ENCODE results near the gene CHI3L2.

The CHI3L2 gene

GRCh38 chr1:111220302-111220890, 7.1 kb upstream of the CHI3L2 start:
- DNase-seq (ENCODE audit: low read depth), result no peak

- DNase-seq (ENCODE audit: low read depth), result no peak
These were observed 6.3 kb upstream of the CHI3L2 start for GRCh38 chr1:111221276-111221632.

- no peak for DNase-seq (ENCODE audit: low read depth)
These were observed 5.8 kb upstream of the CHI3L2 start for GRCh38 chr1:111221633-111222291.

- DNase-seq (ENCODE audit: low read depth), result peak; percentile 55
These were observed 5.0 kb upstream of the CHI3L2 start for GRCh38 chr1:111222308-111223125.

GRCh38 chr1:111223126-111223685, 4.3 kb upstream of the CHI3L2 start:
- no peak for DNase-seq (ENCODE audit: low read depth)

- no peak for DNase-seq (ENCODE audit: low read depth)
These were observed 2.4 kb upstream of the CHI3L2 start for GRCh38 chr1:111225091-111225490.

GRCh38 chr1:111225717-111226400, 1.7 kb upstream of the CHI3L2 start:
- DNase-seq (ENCODE audit: low read depth), result no peak

DNA sequence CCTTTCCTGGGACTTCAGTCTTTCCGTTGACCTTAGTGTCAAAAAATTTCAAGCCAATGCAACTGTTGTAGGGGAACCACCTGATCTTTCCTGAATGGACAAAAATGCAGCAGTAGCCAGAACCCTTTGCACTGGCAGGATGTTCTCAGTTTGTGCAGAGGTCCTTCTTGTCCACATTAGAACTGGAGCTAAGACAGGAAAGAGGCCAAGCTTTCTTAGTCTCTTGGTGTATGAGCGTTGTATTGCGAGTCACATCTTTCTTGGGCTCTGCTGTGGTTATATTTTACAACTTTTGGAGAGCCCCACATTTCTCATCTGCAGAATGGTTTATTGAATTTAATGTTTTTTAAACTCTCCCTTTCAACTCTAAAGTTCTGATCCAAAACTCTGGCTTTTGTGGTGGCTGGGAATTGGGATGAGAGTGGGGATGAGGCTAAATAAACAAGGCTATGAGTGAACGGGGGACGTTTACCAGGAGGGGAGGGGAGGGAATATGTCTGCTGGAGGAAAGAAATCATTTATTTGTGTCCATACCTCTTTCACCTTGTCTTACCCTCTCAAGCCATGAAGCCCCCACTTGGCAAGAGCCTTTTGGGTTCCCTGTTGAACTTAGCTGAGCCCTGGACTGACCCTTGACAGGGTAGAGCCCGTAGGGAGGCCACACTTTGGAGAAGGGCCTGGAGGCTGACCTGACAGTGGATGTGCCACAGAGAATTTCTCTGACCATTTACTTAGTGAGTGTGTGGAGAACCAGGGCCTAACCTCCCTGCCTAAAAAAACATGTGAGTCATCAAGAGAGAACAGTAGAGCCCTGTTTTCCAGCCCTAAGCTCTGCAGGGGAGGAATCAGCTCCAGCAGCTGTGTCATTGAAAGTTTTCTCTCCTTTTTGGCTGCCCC, 586 bp downstream of the CHI3L2 start:
- no peak for DNase-seq (ENCODE audit: low read depth)

- DNase-seq (ENCODE audit: low read depth), result no peak
These were observed 1.2 kb downstream of the CHI3L2 start for GRCh38 chr1:111228748-111229126.

GRCh38 chr1:111232134-111232533, 4.6 kb downstream of the CHI3L2 start:
- DNase-seq (ENCODE audit: low read depth), result no peak

DNA sequence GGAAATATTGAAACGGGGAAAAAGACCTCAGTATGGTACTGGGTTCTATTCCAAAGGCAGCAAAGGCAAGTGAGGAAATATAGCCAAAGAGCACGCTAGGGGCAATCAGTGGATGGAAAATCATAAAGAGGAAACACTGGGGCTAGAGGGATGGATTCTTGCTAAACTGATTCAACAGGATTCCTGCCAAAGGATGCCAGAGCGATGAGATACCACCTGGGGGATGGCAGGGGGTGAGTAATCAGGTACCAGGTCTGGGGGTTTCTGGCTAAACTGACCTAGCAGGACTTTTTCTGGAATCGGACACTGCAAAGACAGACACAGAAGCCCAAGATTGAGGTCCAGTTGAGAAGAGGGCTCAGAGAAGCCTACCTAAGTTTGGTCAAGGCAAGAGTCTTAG, 6.7 kb downstream of the CHI3L2 start:
- no peak for DNase-seq (ENCODE audit: low read depth)

GRCh38 chr1:111234866-111235265, 7.4 kb downstream of the CHI3L2 start:
- DNase-seq (ENCODE audit: low read depth), result no peak

DNA sequence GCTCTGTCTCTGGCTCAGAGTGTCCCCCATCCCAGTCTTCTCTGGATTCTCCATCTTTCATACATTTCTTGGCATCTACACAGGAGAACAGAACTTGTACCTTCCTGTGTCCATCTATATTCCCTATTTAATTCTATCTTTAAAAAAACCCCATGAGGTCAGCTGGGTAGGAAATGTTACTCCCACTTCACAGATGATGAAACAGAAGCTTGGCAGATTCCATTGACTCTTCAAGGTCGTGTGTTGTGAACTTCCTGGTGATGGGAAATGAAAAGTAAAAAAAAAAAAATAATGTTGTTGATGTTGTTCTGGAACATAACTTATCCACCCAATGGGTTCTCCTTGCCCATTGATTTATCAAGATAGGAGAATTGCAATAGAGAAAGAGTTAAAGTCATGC, 8.9 kb downstream of the CHI3L2 start:
- no peak for DNase-seq (ENCODE audit: low read depth)

DNA sequence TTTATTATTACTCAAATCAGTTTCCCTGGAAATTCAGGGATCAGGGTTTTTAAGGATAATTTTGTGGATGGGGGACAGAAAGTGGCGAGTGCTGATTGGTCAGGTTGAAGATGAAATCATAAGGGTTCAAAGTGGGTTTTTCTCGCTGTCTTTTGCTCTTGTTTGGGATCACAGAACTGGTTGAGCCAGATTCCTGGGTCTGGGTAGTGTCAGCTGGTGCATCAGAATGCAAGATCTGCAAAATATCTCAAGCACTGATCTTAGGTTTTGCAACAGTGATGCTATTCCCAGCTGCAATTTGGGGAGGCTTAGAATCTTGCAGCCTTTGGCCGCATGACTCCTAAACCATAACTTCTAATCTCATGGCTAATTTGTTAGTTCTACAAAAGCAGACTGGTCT, 9.3 kb downstream of the CHI3L2 start:
- DNase-seq (ENCODE audit: low read depth), result no peak

GRCh38 chr1:111238056-111238795, 10.7 kb downstream of the CHI3L2 start:
- DNase-seq (ENCODE audit: low read depth), result no peak

- DNase-seq (ENCODE audit: low read depth), result no peak
These were observed 14.3 kb downstream of the CHI3L2 start for GRCh38 chr1:111241797-111242196.

- no peak for DNase-seq (ENCODE audit: low read depth)
These were observed 15.5 kb downstream of the CHI3L2 start for GRCh38 chr1:111242805-111243523.

DNA sequence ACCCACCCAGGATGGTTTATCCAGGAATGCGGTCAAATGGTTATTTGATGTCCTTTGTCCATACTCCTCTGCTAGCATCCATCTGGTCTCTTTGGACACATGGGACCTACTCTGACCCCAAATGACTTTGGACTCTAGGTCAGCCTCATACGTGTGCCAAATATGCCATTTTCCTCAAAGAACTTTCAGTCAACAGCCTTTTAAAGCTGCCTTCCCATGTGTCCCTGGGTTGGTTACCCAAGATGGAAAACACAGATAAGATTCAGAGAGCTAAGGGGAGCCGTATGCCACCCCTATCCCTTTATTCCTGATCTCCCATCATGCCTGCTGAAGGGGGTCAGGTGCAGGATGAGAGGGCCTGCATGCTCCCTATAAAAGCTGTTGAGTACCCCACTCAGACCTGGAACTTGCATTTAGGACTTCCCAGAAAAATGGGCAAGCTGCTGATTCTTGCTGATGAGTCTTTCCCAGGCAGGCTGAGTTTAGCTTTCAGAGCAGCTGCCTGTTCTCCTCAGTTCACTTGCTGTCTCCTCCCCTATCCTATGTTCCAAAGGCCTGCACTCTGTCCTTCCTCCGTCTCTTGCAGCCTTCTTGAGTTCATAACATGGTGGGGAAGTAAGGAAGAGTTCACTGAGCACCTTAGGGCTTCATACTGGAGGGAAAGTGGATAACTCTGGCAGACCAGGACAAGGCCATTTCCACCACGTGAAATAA, 19.8 kb downstream of the CHI3L2 start:
- DNase-seq (ENCODE audit: low read depth), result no peak

GRCh38 chr1:111249960-111250359, 22.4 kb downstream of the CHI3L2 start:
- no peak for DNase-seq (ENCODE audit: low read depth)
